Right ventricle myocardium inferior (tissue), 1 donor: ENCODE measurements around the gene CAMTA1. TPM values are rescaled to one million over a fixed set of nuclear protein-coding genes. Genes with fewer than 3 reads are reported as not detected.

Experiments
- ATAC-seq: fragments of 200-7000 bp; cut with Tn5 transposase; one replicate; pipeline ENCODE4 v1.9.1; 2020; ENCODE audit warnings: mild to moderate bottlenecking, moderate library complexity
- DNase-seq: peaks from one replicate; pipeline ENCODE4 v3.0.0; 2021; ENCODE audit errors: missing footprints
- intact Hi-C: fragments of 100-400 bp; cut with DNase I; formaldehyde crosslinking; loops from one replicate; pipeline ENCODE4 v1.11.0; 2022
- total RNA-seq: library from RNA; stranded (reverse); fragmentation: NEBNext Ultra II Directional; extraction: Animal tissue kit (Norgen Biotek cat#: 25700); gene quantifications from one replicate; pipeline ENCODE4 v1.2.1, GENCODE V29; 2021
- donor health status: DM: no; HTN: yes; CAD: no; lungs with severe emphysema.

The CAMTA1 gene
- total RNA-seq, 1 donor from 2014 or later, result 159 TPM

GRCh38 chr1:7252411-7253117, 467.3 kb downstream of the CAMTA1 start:
- DNase-seq (no peak), ATAC-seq (no peak)
- intact Hi-C loops, result no loop called here

GRCh38 chr1:7253118-7253480, 467.8 kb downstream of the CAMTA1 start:
- intact Hi-C loops, result no loop called here
- ATAC-seq (no peak), DNase-seq (no peak)

GRCh38 chr1:7253988-7254587, 468.8 kb downstream of the CAMTA1 start:
- DNase-seq (no peak), ATAC-seq (no peak)
- intact Hi-C loops, result no loop called here

GRCh38 chr1:7255303-7256058, 470.2 kb downstream of the CAMTA1 start:
- no peak for ATAC-seq
- DNase-seq, result no peak
- intact Hi-C loops, result no loop called here

GRCh38 chr1:7256526-7256925, 471.3 kb downstream of the CAMTA1 start:
- no peak for DNase-seq
- no peak for ATAC-seq
- intact Hi-C loops, result no loop called here

- no peak for ATAC-seq
- intact Hi-C loops, result no loop called here
- DNase-seq, result no peak
These were observed 472.0 kb downstream of the CAMTA1 start for GRCh38 chr1:7257225-7257624.

- ATAC-seq (no peak), DNase-seq (no peak)
- intact Hi-C loops, result no loop called here
These were observed 473.4 kb downstream of the CAMTA1 start for GRCh38 chr1:7258589-7259135.

GRCh38 chr1:7259955-7260354, 474.7 kb downstream of the CAMTA1 start:
- intact Hi-C loops, result no loop called here
- no peak for ATAC-seq
- DNase-seq, result no peak

- DNase-seq (no peak), ATAC-seq (no peak)
- intact Hi-C loops, result no loop called here
These were observed 476.2 kb downstream of the CAMTA1 start for GRCh38 chr1:7261490-7261889.

GRCh38 chr1:7262611-7263010, 477.4 kb downstream of the CAMTA1 start:
- no peak for DNase-seq
- ATAC-seq, result no peak
- intact Hi-C loops, result no loop called here

- ATAC-seq (no peak), DNase-seq (no peak)
- intact Hi-C loops, result no loop called here
These were observed 478.0 kb downstream of the CAMTA1 start for GRCh38 chr1:7263021-7263960.

- DNase-seq, result no peak
- ATAC-seq, result no peak
- intact Hi-C loops, result no loop called here
These were observed 478.8 kb downstream of the CAMTA1 start for GRCh38 chr1:7264101-7264500.

GRCh38 chr1:7265771-7266371, 480.6 kb downstream of the CAMTA1 start:
- intact Hi-C loops, result no loop called here
- DNase-seq (no peak), ATAC-seq (no peak)

- DNase-seq (no peak), ATAC-seq (no peak)
- intact Hi-C loops, result no loop called here
These were observed 481.3 kb downstream of the CAMTA1 start for GRCh38 chr1:7266561-7266960.

GRCh38 chr1:7267493-7267892, 482.2 kb downstream of the CAMTA1 start:
- no peak for DNase-seq
- ATAC-seq, result no peak
- intact Hi-C loops, result no loop called here

GRCh38 chr1:7268983-7269382, 483.7 kb downstream of the CAMTA1 start:
- DNase-seq (no peak), ATAC-seq (no peak)
- intact Hi-C loops, result no loop called here

- intact Hi-C loops, result no loop called here
- ATAC-seq, result no peak
- no peak for DNase-seq
These were observed 484.3 kb downstream of the CAMTA1 start for GRCh38 chr1:7269525-7269924.

- intact Hi-C loops, result no loop called here
- DNase-seq (no peak), ATAC-seq (no peak)
These were observed 489.0 kb downstream of the CAMTA1 start for GRCh38 chr1:7274256-7274655.
